ENCODE data around the gene ZNF318. TPM values are rescaled to one million over a fixed set of nuclear protein-coding genes. Genes with fewer than 3 reads are reported as not detected.
"Not testable (repeated sequence)": the region's sequence is repeated elsewhere in the genome, so short reads cannot be mapped to it uniquely, and the experiment has no call there.

ZNF318 gene
- total RNA-seq, 1 donor from 2014 or later, result 17.6 TPM

DNA sequence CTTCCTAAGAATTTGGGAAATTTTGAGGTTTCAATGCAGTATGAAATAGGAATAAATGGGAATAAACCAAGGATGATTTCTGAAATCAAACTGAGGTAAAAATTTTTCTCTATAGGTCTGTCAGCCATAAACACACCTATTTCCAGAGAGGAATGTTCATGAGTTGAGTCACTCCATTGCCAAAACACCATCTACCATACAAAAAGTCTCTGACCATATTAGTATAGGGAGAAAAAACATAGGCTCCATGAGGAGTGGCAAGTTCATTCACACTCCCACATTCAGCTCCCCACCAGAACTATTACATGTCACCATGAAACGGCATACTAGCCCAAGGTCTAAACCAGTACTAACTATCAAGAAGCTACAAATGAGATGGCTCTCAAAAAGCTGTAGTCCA, 9.6 kb downstream of the ZNF318 start:
- TF ChIP-seq, protein P1, sequence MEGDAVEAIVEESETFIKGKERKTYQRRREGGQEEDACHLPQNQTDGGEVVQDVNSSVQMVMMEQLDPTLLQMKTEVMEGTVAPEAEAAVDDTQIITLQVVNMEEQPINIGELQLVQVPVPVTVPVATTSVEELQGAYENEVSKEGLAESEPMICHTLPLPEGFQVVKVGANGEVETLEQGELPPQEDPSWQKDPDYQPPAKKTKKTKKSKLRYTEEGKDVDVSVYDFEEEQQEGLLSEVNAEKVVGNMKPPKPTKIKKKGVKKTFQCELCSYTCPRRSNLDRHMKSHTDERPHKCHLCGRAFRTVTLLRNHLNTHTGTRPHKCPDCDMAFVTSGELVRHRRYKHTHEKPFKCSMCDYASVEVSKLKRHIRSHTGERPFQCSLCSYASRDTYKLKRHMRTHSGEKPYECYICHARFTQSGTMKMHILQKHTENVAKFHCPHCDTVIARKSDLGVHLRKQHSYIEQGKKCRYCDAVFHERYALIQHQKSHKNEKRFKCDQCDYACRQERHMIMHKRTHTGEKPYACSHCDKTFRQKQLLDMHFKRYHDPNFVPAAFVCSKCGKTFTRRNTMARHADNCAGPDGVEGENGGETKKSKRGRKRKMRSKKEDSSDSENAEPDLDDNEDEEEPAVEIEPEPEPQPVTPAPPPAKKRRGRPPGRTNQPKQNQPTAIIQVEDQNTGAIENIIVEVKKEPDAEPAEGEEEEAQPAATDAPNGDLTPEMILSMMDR (IDR thresholded peaks at IDR 0.05), result no peak
- no peak for TF ChIP-seq EZH2 (IDR thresholded peaks at IDR 0.05)
- no peak overlapping the region for H2AFZ ChIP-seq (replicated peaks)
- no peaks in the 10 kb centered on the region for H3K36me3 ChIP-seq
- H3K4me2 ChIP-seq, result no peak overlapping the region
- no peak overlapping the region for H3K27ac ChIP-seq
- no peaks in the 10 kb centered on the region for H3K9me3 ChIP-seq (ENCODE audit: low read depth)
- Mint-ChIP-seq H3K9me3 (no peaks in the 10 kb centered on the region), H3K4me1 (no peaks in the 10 kb centered on the region), H3K36me3 (peaks cover 32% of the 10 kb centered on the region), H3K4me3 (no peak overlapping the region), H3K27ac (no peak overlapping the region), H3K27me3 (ENCODE audit: insufficient read depth, low read depth) (no peaks in the 10 kb centered on the region)
- H3K27me3 ChIP-seq, result no peaks in the 10 kb centered on the region
- no peaks in the 10 kb centered on the region for H3F3A ChIP-seq (ENCODE audit: low read depth)
- H3K4me1 ChIP-seq, result no peaks in the 10 kb centered on the region
- DNase-seq (ENCODE audit: low spot score), result no peak
- no peak overlapping the region for H3K9ac ChIP-seq
- H3K79me2 ChIP-seq (ENCODE audit: low read depth), result no peaks in the 10 kb centered on the region
- H3K4me3 ChIP-seq, result no peak overlapping the region
- no peaks in the 10 kb centered on the region for H4K20me1 ChIP-seq (ENCODE audit: low read depth)

DNA sequence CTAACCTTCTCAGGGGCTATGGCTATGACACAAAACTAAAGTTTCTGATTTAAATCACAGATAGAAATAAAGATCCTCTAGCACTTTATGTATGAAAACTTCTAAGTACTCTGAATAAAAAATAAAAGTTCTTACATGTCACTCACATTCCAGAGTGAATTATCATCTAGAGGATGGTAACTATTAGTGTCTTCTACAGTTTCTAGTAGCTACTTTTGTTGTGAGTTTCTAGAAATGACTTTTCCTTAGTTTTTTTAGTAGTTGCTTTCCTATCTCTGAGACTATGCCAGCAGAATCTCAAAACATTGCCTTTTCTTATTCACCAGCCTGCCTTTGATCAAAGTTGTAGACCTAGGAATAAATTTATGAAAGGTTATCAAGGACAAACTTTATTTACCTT, 10.1 kb downstream of the ZNF318 start:
- no peaks in the 10 kb centered on the region for H4K20me1 ChIP-seq (ENCODE audit: low read depth)
- DNase-seq (ENCODE audit: low spot score), result no peak
- H3K9ac ChIP-seq, result no peak overlapping the region
- H3K36me3 Mint-ChIP-seq, result peaks cover 33% of the 10 kb centered on the region
- H3K79me2 ChIP-seq (ENCODE audit: low read depth), result no peaks in the 10 kb centered on the region
- H3K27me3 Mint-ChIP-seq (ENCODE audit: insufficient read depth, low read depth), result no peaks in the 10 kb centered on the region
- H3K36me3 ChIP-seq, result no peaks in the 10 kb centered on the region
- H2AFZ ChIP-seq (replicated peaks), result no peak overlapping the region
- TF ChIP-seq, protein P1 (IDR thresholded peaks at IDR 0.05), result no peak
- no peak for TF ChIP-seq EZH2phosphoT487 (IDR thresholded peaks at IDR 0.05)
- TF ChIP-seq EZH2 (IDR thresholded peaks at IDR 0.05), result no peak
- no peaks in the 10 kb centered on the region for H3F3A ChIP-seq (ENCODE audit: low read depth)
- H3K9me3 Mint-ChIP-seq, result no peaks in the 10 kb centered on the region
- H3K4me2 ChIP-seq, result no peak overlapping the region
- no peak overlapping the region for H3K27ac Mint-ChIP-seq
- H3K9me3 ChIP-seq (ENCODE audit: low read depth), result no peaks in the 10 kb centered on the region
- H3K4me3 Mint-ChIP-seq, result no peak overlapping the region
- no peaks in the 10 kb centered on the region for H3K27me3 ChIP-seq
- H3K27ac ChIP-seq, result no peak overlapping the region
- H3K4me3 ChIP-seq, result no peak overlapping the region
- no peaks in the 10 kb centered on the region for H3K4me1 Mint-ChIP-seq
- H3K4me1 ChIP-seq, result no peaks in the 10 kb centered on the region

DNA sequence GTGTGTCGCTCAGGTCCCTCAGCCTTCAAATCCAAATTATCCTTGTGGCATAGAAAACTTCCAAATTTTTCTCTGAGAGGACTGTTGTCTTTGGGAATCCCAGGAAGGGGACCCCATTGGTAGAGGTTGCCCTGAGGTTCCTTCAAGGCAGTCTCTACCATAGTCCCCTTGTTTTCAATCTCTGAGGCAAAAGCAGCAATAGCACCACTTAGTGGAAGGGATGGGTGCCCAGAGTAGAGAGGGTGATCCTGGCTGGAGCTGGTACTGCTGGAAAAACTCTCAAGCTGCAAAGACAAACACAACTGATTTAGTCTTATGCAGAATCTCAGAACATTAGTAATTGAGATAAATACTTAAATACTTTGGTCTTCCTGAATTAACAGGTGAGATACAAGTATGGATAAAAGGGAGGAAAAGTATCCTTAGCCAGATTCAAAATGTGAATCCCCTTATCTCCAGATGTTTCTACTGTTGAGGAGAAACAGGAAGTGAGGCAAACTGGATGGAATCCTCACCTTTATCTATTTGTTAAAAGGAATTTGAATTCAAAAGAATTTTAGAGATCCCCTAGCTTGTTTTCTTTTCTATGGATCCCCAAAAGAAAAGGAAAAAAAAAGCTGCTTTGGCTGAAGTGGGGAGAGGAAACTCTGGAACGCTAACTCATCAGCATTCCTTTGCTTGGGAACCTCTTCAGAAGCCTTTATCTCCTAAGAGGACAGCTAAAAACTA, 13.4 kb downstream of the ZNF318 start:
- no peaks in the 10 kb centered on the region for H3K9me3 ChIP-seq (ENCODE audit: low read depth)
- H3F3A ChIP-seq (ENCODE audit: low read depth), result no peaks in the 10 kb centered on the region
- H2AFZ ChIP-seq (replicated peaks), result no peak overlapping the region
- H3K9ac ChIP-seq, result no peak overlapping the region
- DNase-seq (ENCODE audit: low spot score), result peak; percentile 31
- H3K27ac ChIP-seq, result no peak overlapping the region
- Mint-ChIP-seq H3K9me3 (no peaks in the 10 kb centered on the region), H3K36me3 (peaks cover 44% of the 10 kb centered on the region), H3K27ac (no peak overlapping the region), H3K27me3 (ENCODE audit: insufficient read depth, low read depth) (peaks cover 2% of the 10 kb centered on the region), H3K4me3 (no peak overlapping the region), H3K4me1 (no peaks in the 10 kb centered on the region)
- no peak overlapping the region for H3K4me3 ChIP-seq
- no peaks in the 10 kb centered on the region for H4K20me1 ChIP-seq (ENCODE audit: low read depth)
- no peak overlapping the region for H3K4me2 ChIP-seq
- no peaks in the 10 kb centered on the region for H3K79me2 ChIP-seq (ENCODE audit: low read depth)
- H3K4me1 ChIP-seq, result no peaks in the 10 kb centered on the region
- H3K36me3 ChIP-seq, result no peaks in the 10 kb centered on the region
- TF ChIP-seq EZH2phosphoT487 (IDR thresholded peaks at IDR 0.05), result no peak
- TF ChIP-seq, protein P1 (IDR thresholded peaks at IDR 0.05), result peak; percentile 46
- H3K27me3 ChIP-seq, result no peaks in the 10 kb centered on the region

DNA sequence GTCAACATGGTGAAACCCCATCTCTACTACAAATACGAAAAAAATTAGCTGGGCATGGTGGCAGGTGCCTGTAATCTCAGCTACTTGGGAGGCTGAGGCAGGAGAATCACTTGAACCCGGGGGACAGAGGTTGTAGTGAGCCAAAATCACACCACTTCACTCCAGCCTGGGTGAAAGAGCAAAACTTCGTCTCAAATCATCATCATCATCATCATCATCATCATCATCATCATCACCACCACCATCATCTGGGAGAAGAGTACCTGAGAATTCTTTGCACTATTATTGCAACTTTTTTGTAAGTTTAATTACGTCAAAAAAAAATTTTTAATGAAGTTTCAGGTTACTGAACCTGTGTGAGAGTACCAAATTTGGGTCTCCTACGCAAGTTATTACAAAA, 17.5 kb downstream of the ZNF318 start:
- H3K4me2 ChIP-seq; H3K4me3 ChIP-seq; H3K9me3 ChIP-seq (ENCODE audit: low read depth); H3K4me1 Mint-ChIP-seq; H3K9me3 Mint-ChIP-seq; H3K27me3 Mint-ChIP-seq (ENCODE audit: insufficient read depth, low read depth); H2AFZ ChIP-seq (replicated peaks); H3K4me3 Mint-ChIP-seq; H3K4me1 ChIP-seq; H3K27ac ChIP-seq; H3K27ac Mint-ChIP-seq; H3K79me2 ChIP-seq (ENCODE audit: low read depth); H3F3A ChIP-seq (ENCODE audit: low read depth); H3K36me3 ChIP-seq; H4K20me1 ChIP-seq (ENCODE audit: low read depth); DNase-seq (ENCODE audit: low spot score); H3K27me3 ChIP-seq; H3K9ac ChIP-seq: not testable (repeated sequence)
- peaks cover 33% of the 10 kb centered on the region for H3K36me3 Mint-ChIP-seq

All from neural progenitor cell (in vitro differentiated cells).